Ascending aorta (tissue), 2 donors: ENCODE results near the gene NPAS3. TPM values are rescaled to one million over a fixed set of nuclear protein-coding genes. Genes with fewer than 3 reads are reported as not detected.

Source experiments
- DNase-seq, 2 donors: peaks; one replicate each; pipeline ENCODE4 v3.0.0-alpha.2; 2019; ENCODE audit warnings: low spot score in 2 of 2
- H3K27ac ChIP-seq, 2 donors: fragments of 200-600 bp; sonication (generic); one replicate each; pipeline ENCODE4 v1.5.1; 2016 to 2017; ENCODE audit warnings: mild to moderate bottlenecking in 1 of 2
- H3K27me3 ChIP-seq: fragments of 200-600 bp; sonication (generic); one replicate; pipeline ENCODE4 v1.5.1; 2017
- H3K36me3 ChIP-seq, 2 donors: fragments of 200-600 bp; sonication (generic); one replicate each; pipeline ENCODE4 v1.5.1; 2016
- H3K4me1 ChIP-seq, 2 donors: fragments of 200-600 bp; sonication (generic); one replicate each; pipeline ENCODE4 v1.5.1; 2016 to 2017; ENCODE audit warnings: mild to moderate bottlenecking in 1 of 2
- H3K4me3 ChIP-seq, 2 donors: fragments of 200-600 bp; sonication (generic); one replicate each; pipeline ENCODE4 v1.5.1; 2016 to 2017; ENCODE audit warnings: mild to moderate bottlenecking in 1 of 2
- H3K9me3 ChIP-seq, 2 donors: fragments of 200-600 bp; sonication (generic); one replicate each; pipeline ENCODE4 v1.5.1; 2016
- intact Hi-C: fragments of 100-400 bp; cut with DNase I; formaldehyde crosslinking; loops from one replicate; pipeline ENCODE4 v1.15.1; 2023
- total RNA-seq: library from RNA; depleted of rRNA; stranded (reverse); fragments of >200 nt; gene quantifications from one replicate; pipeline ENCODE4 v1.1.0, GENCODE V29; 2016
- TF ChIP-seq, protein P1 (sequence below), 3 experiments: fragments of 200-600 bp in 2 of 3; fragments of 450-650 bp in 1 of 3; sonication (generic) in 2 of 3; IDR thresholded peaks; one replicate each; pipeline ENCODE4 v1.5.1; 2016 to 2019; ENCODE audit warnings: antibody characterized with exemption in 3 of 3, mild to moderate bottlenecking in 1 of 3, moderate library complexity in 1 of 3

NPAS3 gene
- total RNA-seq, 1 donor from 2014 or later = not detected

DNA sequence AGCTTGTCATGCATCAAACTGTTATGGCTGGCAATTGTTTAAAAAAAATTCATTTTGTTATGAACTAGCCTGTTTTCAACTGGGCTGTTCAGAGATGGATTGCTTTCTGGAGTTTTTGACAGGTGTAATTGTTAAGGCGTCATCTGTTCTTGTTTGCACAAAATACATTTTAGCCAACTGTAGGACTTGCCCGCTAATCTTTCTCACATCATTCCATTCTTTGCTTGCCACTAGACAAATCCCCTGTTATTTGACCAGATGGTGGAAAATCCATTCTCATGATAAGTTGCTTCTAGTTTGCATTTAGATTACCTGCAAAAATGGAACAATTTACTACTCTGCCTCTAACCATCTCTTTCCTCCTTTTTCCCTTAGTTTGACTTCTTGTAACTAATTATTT, 114.3 kb downstream of the NPAS3 start:
- TF ChIP-seq, protein P1, sequence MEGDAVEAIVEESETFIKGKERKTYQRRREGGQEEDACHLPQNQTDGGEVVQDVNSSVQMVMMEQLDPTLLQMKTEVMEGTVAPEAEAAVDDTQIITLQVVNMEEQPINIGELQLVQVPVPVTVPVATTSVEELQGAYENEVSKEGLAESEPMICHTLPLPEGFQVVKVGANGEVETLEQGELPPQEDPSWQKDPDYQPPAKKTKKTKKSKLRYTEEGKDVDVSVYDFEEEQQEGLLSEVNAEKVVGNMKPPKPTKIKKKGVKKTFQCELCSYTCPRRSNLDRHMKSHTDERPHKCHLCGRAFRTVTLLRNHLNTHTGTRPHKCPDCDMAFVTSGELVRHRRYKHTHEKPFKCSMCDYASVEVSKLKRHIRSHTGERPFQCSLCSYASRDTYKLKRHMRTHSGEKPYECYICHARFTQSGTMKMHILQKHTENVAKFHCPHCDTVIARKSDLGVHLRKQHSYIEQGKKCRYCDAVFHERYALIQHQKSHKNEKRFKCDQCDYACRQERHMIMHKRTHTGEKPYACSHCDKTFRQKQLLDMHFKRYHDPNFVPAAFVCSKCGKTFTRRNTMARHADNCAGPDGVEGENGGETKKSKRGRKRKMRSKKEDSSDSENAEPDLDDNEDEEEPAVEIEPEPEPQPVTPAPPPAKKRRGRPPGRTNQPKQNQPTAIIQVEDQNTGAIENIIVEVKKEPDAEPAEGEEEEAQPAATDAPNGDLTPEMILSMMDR (IDR thresholded peaks at IDR 0.05) = no peak
- intact Hi-C loops = no loop called here
- Histone ChIP-seq H3K4me1 (no peaks in the 10 kb centered on the region), H3K4me3 (no peak overlapping the region), H3K27ac (no peak overlapping the region), H3K36me3 (no peaks in the 10 kb centered on the region), H3K27me3 (no peaks in the 10 kb centered on the region), H3K9me3 (no peaks in the 10 kb centered on the region)
- no peak for DNase-seq

GRCh38 chr14:33056213-33056612, 117.5 kb downstream of the NPAS3 start:
- H3K36me3 ChIP-seq = no peaks in the 10 kb centered on the region
- H3K27me3 ChIP-seq = no peaks in the 10 kb centered on the region
- intact Hi-C loops = no loop called here
- no peak for DNase-seq
- H3K27ac ChIP-seq = no peak overlapping the region
- no peak overlapping the region for H3K4me3 ChIP-seq
- no peaks in the 10 kb centered on the region for H3K4me1 ChIP-seq
- TF ChIP-seq, protein P1 (IDR thresholded peaks at IDR 0.05) = no peak
- no peaks in the 10 kb centered on the region for H3K9me3 ChIP-seq

DNA sequence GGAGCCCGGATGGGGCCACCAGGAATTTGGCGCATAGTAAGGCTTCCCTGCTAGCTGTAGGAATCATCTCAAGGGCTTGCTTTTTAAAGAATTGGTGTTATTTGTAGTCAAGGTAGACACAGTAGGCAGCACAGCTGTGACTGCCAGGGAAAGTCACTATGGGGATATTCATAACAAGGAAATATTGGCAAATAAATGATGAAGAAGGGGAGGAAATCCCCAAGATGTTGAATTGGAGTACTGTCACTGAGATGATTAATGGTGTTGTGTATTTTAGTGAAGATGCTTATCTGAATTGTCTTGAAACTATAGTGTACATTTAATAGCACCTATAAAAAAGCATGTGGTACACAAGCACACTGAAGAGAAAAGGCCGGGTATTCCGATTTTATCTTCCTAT, 118.9 kb downstream of the NPAS3 start:
- H3K9me3 ChIP-seq = no peaks in the 10 kb centered on the region
- H3K27ac ChIP-seq = no peak overlapping the region
- no peak for DNase-seq
- TF ChIP-seq, protein P1 (IDR thresholded peaks at IDR 0.05) = no peak
- H3K4me1 ChIP-seq = no peaks in the 10 kb centered on the region
- intact Hi-C loops = no loop called here
- no peaks in the 10 kb centered on the region for H3K36me3 ChIP-seq
- H3K27me3 ChIP-seq = no peaks in the 10 kb centered on the region
- H3K4me3 ChIP-seq = no peak overlapping the region

DNA sequence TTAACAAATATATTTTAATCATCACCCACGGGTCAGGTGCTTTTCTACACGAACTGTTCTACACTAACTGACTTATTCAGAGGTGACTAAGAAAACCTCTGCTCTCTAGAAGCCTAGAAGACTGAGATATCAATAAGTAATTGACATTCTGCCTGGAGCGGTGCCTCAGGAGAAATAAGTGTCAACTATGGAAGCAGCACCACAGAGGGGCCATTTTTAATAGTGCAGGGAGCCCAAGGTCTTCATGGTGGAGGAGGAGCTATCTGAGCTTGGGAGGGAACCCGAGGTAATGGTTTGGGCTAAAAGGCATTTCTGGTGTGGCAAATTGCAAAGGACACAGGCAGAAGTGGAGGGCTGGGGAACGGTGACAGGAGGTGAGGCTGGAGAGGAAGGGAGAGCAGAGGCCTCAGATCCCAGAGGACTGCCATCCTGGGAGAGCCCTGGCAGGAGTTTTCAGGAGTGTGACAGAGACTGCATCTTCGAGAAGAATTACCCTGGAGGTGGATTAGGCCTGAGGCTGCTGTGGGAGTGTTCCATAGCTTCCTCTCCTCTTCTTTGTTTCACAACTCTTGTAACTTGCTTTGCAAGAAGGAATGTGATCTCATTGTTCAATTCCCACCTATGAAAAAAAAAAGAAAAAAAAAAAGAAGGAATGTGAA, 123.1 kb downstream of the NPAS3 start:
- H3K27me3 ChIP-seq = no peaks in the 10 kb centered on the region
- no peak overlapping the region for H3K27ac ChIP-seq
- intact Hi-C loops = no loop called here
- TF ChIP-seq, protein P1 (IDR thresholded peaks at IDR 0.05) = no peak
- H3K9me3 ChIP-seq = no peaks in the 10 kb centered on the region
- H3K4me1 ChIP-seq = no peaks in the 10 kb centered on the region
- H3K4me3 ChIP-seq = no peak overlapping the region
- no peaks in the 10 kb centered on the region for H3K36me3 ChIP-seq
- no peak for DNase-seq

DNA sequence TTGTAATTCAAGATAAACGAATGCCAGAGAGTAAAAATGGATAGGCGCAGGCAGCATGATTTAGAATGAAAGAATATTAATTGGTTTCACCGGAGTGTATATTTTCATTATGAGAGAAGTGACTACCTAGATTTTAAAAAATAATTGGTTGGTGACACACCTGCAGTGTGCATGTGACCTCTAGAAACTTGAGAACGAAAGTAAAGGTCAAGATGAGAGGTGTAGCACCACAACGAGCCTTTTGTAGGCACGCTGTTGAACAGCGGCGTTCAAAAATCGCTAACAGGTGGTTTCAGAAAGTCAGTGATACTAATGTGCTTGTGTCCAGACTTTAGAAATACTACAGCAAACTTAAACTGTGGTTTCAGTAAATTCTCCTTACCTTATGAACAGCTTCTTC, 123.8 kb downstream of the NPAS3 start:
- no peak overlapping the region for H3K4me3 ChIP-seq
- no peak overlapping the region for H3K27ac ChIP-seq
- no peaks in the 10 kb centered on the region for H3K9me3 ChIP-seq
- H3K27me3 ChIP-seq = no peaks in the 10 kb centered on the region
- no peak for DNase-seq
- H3K4me1 ChIP-seq = no peaks in the 10 kb centered on the region
- intact Hi-C loops = no loop called here
- TF ChIP-seq, protein P1 (IDR thresholded peaks at IDR 0.05) = no peak
- H3K36me3 ChIP-seq = no peaks in the 10 kb centered on the region

DNA sequence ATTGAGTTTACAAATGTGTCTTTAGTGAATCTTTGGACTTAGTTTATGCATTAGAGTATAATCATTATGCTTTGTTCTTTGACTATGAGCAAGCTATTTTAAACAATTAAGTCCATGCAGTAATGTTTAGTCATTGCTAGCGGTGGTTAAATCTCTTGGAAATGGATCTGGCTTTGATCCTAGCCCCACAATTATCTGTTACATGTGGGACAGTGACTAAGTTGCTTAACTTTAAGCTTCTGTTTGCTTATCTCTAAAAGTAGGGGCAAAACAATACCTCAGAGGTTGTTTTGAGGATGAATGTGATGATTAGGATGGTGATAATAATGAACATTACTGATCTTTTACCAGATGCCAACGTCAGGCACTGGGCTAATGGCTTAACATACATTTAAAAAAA, 124.2 kb downstream of the NPAS3 start:
- Histone ChIP-seq H3K4me3 (no peak overlapping the region), H3K4me1 (no peaks in the 10 kb centered on the region), H3K27ac (no peak overlapping the region), H3K27me3 (no peaks in the 10 kb centered on the region), H3K36me3 (no peaks in the 10 kb centered on the region), H3K9me3 (no peaks in the 10 kb centered on the region)
- DNase-seq = no peak
- intact Hi-C loops = no loop called here
- TF ChIP-seq, protein P1 (IDR thresholded peaks at IDR 0.05) = no peak
